HEK293 (cell line): ENCODE results near the gene HECTD4.

Experiments
- CTCF ChIA-PET: fragments of 350-600 bp; formaldehyde crosslinking; extraction: SDS; loops from one replicate; lab custom pipeline; 2021; ENCODE audit warnings: antibody characterized with exemption; lab: Yijun Ruan, JAX
- POLR2A ChIA-PET: fragments of 300-600 bp; formaldehyde crosslinking; extraction: SDS; loops from one replicate; lab custom pipeline; 2020; ENCODE audit warnings: antibody characterized with exemption, inconsistent platforms; lab: Yijun Ruan, JAX
- H3K27ac ChIP-seq: fragments of 200-500 bp; sonication (Bioruptor generic); 2 replicates; pipeline ENCODE4 v1.5.1; 2014; ENCODE audit warnings: low read depth, low read length, control low read depth, inconsistent platforms; ENCODE audit errors: extremely low read depth
- H3K36me3 ChIP-seq, 2 experiments: fragments of 200-500 bp in 1 of 2; sonication (Bioruptor generic) in 1 of 2; 1 replicate in 1 of 2; 2 replicates in 1 of 2; pipeline ENCODE4 v1.5.1; 2014 to 2017; ENCODE audit warnings: inconsistent platforms in 2 of 2, low read length in 2 of 2; ENCODE audit not compliant: control insufficient read depth in 2 of 2, insufficient read depth in 1 of 2
- H3K4me1 ChIP-seq: fragments of 200-500 bp; sonication (Bioruptor generic); 2 replicates; pipeline ENCODE4 v1.5.1; 2014; ENCODE audit warnings: mild to moderate bottlenecking, low read length, inconsistent platforms; ENCODE audit not compliant: control insufficient read depth, insufficient read depth
- H3K4me3 ChIP-seq: 2 replicates; pipeline ENCODE4 v1.5.1; 2011; ENCODE audit warnings: low read depth, mild to moderate bottlenecking, control low read depth, low read length, moderate library complexity
- H3K9me3 ChIP-seq: fragments of 200-500 bp; sonication (Bioruptor generic); 2 replicates; pipeline ENCODE4 v1.5.1; 2014; ENCODE audit warnings: low read depth, low read length, inconsistent platforms; ENCODE audit not compliant: control insufficient read depth, insufficient read depth
- BCL11A ChIP-seq: fragments of 450-650 bp; formaldehyde crosslinking; IDR thresholded peaks from 2 replicates; pipeline ENCODE4 v1.5.1; 2016; ENCODE audit warnings: low read depth, missing biosample characterization, missing genetic modification characterization
- PATZ1 ChIP-seq: fragments of 450-650 bp; formaldehyde crosslinking; IDR thresholded peaks from 2 replicates; pipeline ENCODE4 v1.5.1; 2016; ENCODE audit warnings: missing biosample characterization, missing genetic modification characterization
- PBX3 ChIP-seq: sonication (generic); formaldehyde crosslinking; IDR thresholded peaks from 2 replicates; pipeline ENCODE4 v1.8.1; 2022; ENCODE audit warnings: mild to moderate bottlenecking, moderate library complexity, missing genetic modification reagents
- PRDM4 ChIP-seq: fragments of 450-650 bp; formaldehyde crosslinking; IDR thresholded peaks from 2 replicates; pipeline ENCODE4 v1.5.1; 2017; ENCODE audit warnings: missing biosample characterization, missing genetic modification characterization
- ZBTB1 ChIP-seq: fragments of 450-650 bp; formaldehyde crosslinking; IDR thresholded peaks from 2 replicates; pipeline ENCODE4 v1.5.1; 2016; ENCODE audit warnings: missing biosample characterization, missing genetic modification characterization
- ZNF148 ChIP-seq: fragments of 450-650 bp; formaldehyde crosslinking; IDR thresholded peaks from 2 replicates; pipeline ENCODE4 v1.5.0; 2017; ENCODE audit warnings: missing biosample characterization, missing genetic modification characterization, borderline replicate concordance
- ZNF18 ChIP-seq: fragments of 450-650 bp; formaldehyde crosslinking; IDR thresholded peaks from 2 replicates; pipeline ENCODE4 v1.5.1; 2016; ENCODE audit warnings: missing biosample characterization, missing genetic modification characterization
- ZNF2 ChIP-seq: fragments of 450-650 bp; formaldehyde crosslinking; IDR thresholded peaks from 2 replicates; pipeline ENCODE4 v1.5.1; 2016; ENCODE audit warnings: missing biosample characterization, missing genetic modification characterization
- ZNF24 ChIP-seq: fragments of 450-650 bp; formaldehyde crosslinking; IDR thresholded peaks from 2 replicates; pipeline ENCODE4 v1.5.1; 2016; ENCODE audit warnings: missing biosample characterization, missing genetic modification characterization
- ZNF266 ChIP-seq: fragments of 450-650 bp; formaldehyde crosslinking; IDR thresholded peaks from 2 replicates; pipeline ENCODE4 v1.5.1; 2016; ENCODE audit warnings: missing biosample characterization, missing genetic modification characterization, low read depth
- ZNF280C ChIP-seq: fragments of 450-650 bp; formaldehyde crosslinking; IDR thresholded peaks from 2 replicates; pipeline ENCODE4 v1.5.1; 2016; ENCODE audit warnings: missing biosample characterization, missing genetic modification characterization
- ZNF311 ChIP-seq: fragments of 450-650 bp; formaldehyde crosslinking; IDR thresholded peaks from 2 replicates; pipeline ENCODE4 v1.5.1; 2017; ENCODE audit warnings: missing biosample characterization, missing genetic modification characterization, borderline replicate concordance
- ZNF433 ChIP-seq: fragments of 450-650 bp; formaldehyde crosslinking; IDR thresholded peaks from 2 replicates; pipeline ENCODE4 v1.5.1; 2016; ENCODE audit warnings: missing biosample characterization, missing genetic modification characterization, low read depth
- ZNF623 ChIP-seq: fragments of 450-650 bp; formaldehyde crosslinking; IDR thresholded peaks from 2 replicates; pipeline ENCODE4 v1.5.1; 2016; ENCODE audit warnings: missing biosample characterization, missing genetic modification characterization
- ZNF692 ChIP-seq: fragments of 450-650 bp; formaldehyde crosslinking; IDR thresholded peaks from 2 replicates; pipeline ENCODE4 v1.5.1; 2016; ENCODE audit warnings: missing biosample characterization, missing genetic modification characterization
- ZNF792 ChIP-seq: fragments of 450-650 bp; formaldehyde crosslinking; IDR thresholded peaks from 2 replicates; pipeline ENCODE4 v1.5.1; 2016; ENCODE audit warnings: missing biosample characterization, missing genetic modification characterization
- ZNF830 ChIP-seq: fragments of 450-650 bp; IDR thresholded peaks from 2 replicates; pipeline ENCODE4 v1.5.0; 2018; ENCODE audit warnings: missing biosample characterization, missing genetic modification characterization, low read depth, mild to moderate bottlenecking, moderate library complexity
- ZSCAN18 ChIP-seq: fragments of 450-650 bp; formaldehyde crosslinking; IDR thresholded peaks from 2 replicates; pipeline ENCODE4 v1.5.1; 2016; ENCODE audit warnings: missing biosample characterization, missing genetic modification characterization
- ZSCAN5A ChIP-seq: fragments of 450-650 bp; formaldehyde crosslinking; IDR thresholded peaks from 2 replicates; pipeline ENCODE4 v1.5.1; 2016; ENCODE audit warnings: missing biosample characterization, missing genetic modification characterization

The HECTD4 gene

GRCh38 chr12:112408621-112409020 is 26.4 kb upstream of the HECTD4 start:
- no peaks in the 10 kb centered on the region for H3K4me1 ChIP-seq
- H3K4me3 ChIP-seq, result peak overlapping the region; percentile 93
- peaks cover 30 to 51% of the 10 kb centered on the region in 2 experiments for H3K36me3 ChIP-seq
- ChIA-PET CTCF (no interaction called here), POLR2A (no interaction called here)
- H3K27ac ChIP-seq, result peak overlapping the region; percentile 100
- no peaks in the 10 kb centered on the region for H3K9me3 ChIP-seq
- TF ChIP-seq ZNF18 (tag by site-specific recombination) (no peak), ZSCAN5A (tag by site-specific recombination) (no peak), ZNF692 (tag by site-specific recombination) (no peak), ZNF266 (tag by site-specific recombination) (no peak), ZBTB1 (tag by site-specific recombination) (no peak), ZNF24 (no peak), ZNF280C (tag by site-specific recombination) (no peak), PRDM4 (tag by site-specific recombination) (no peak), ZSCAN18 (tag by site-specific recombination) (no peak), BCL11A (tag by site-specific recombination) (no peak), PATZ1 (tag by site-specific recombination) (no peak), ZNF792 (tag by site-specific recombination) (no peak), ZNF830 (tag by site-specific recombination) (no peak), PBX3 (no peak), ZNF433 (tag by site-specific recombination) (no peak), ZNF2 (tag by site-specific recombination) (no peak), ZNF311 (tag by site-specific recombination) (no peak), ZNF148 (tag by site-specific recombination) (no peak), ZNF623 (tag by site-specific recombination) (no peak)
